Activated T-helper 2 cell treated with anti-CD3 and anti-CD28 coated beads, Interferon-gamma antibody, Interleukin-2, Interleukin-4, amounts not matched to agents 10 μg/mL and 5 μg/mL and 100 μg/mL, durations not matched to agents 14 hours and 24 hours and 36 hours (primary cell): ENCODE results near the gene CXCL3. TPM values are rescaled to one million over a fixed set of nuclear protein-coding genes. Genes with fewer than 3 reads are reported as not detected.
"Not testable (repeated sequence)": the region's sequence is repeated elsewhere in the genome, so short reads cannot be mapped to it uniquely, and the experiment has no call there.

ENCODE experiments used
- DNase-seq: peaks from one replicate; pipeline ENCODE4 v3.0.0; 2021; ENCODE audit warnings: low spot score
- H3K27ac Mint-ChIP-seq: one replicate; pipeline ENCODE4 v1.8.0; 2021; ENCODE audit warnings: mixed read lengths
- H3K27me3 Mint-ChIP-seq: one replicate; pipeline ENCODE4 v1.8.0; 2021; ENCODE audit warnings: low read depth, mixed read lengths
- H3K36me3 Mint-ChIP-seq: one replicate; pipeline ENCODE4 v1.8.0; 2021; ENCODE audit warnings: low read depth, mixed read lengths
- H3K4me1 Mint-ChIP-seq: one replicate; pipeline ENCODE4 v1.8.0; 2021; ENCODE audit warnings: low read depth, mixed read lengths
- H3K4me3 Mint-ChIP-seq: one replicate; pipeline ENCODE4 v1.8.0; 2021; ENCODE audit warnings: low read depth, mild to moderate bottlenecking, moderate library complexity, mixed read lengths
- H3K9me3 Mint-ChIP-seq: one replicate; pipeline ENCODE4 v1.8.0; 2021; ENCODE audit warnings: mixed read lengths
- intact Hi-C: fragments of 100-400 bp; cut with micrococcal nuclease; formaldehyde crosslinking; loops from one replicate; pipeline ENCODE4 v1.15.1; 2023
- total RNA-seq: library from RNA; stranded (reverse); gene quantifications from 2 replicates; pipeline ENCODE4 v1.2.3, GENCODE V29; 2022

Gene CXCL3
- 0.14 TPM in 1 of 2 replicates, not detected in the other for total RNA-seq

DNA sequence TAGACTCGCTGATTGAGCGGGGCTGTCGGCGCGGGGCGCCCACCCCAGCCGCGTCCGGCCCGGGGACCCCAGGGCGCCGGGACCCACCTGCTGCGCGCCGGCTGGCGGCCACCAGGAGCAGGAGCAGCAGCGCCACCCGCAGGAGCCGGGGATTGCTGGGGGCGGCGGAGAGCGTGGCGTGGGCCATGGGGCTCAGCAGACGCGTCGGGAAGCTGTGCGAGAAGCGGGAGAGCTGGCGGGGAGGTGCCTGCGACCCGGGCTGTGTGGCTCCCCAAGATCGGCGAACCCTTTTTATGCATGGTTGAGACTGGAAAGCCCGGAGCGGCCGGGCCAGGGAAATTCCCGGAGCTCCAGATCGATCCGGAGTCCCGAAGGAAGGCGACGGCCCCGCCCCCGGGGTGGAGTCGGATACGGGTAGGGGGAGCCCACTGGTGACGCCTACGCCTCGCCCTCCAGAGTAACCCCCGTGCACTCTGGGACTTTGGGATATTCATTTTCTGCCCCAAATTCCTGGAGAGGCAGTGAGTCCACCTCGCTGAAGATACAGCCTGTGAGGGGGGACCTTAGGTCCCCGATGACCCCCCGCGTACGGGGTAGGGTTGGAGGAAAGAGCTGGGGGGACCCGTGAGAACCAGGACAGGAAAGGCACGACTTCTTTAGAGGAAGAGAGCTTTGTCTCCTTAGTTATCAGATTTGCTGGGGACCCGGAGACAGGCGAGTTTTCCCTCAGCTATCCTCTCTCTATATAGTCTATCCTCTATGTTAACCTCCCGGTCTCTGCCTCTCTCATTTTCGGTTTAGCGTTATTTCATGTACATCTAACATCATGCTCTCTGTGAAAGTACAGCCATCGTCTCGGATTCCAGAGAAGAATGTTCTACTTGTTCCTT, at the start of gene CXCL3:
TSS of gene CXCL3 (minus strand) at position 265 of the 890 bp plus-strand sequence. CDS start at position 187, 78 bp downstream.
- Mint-ChIP-seq H3K36me3 (no peaks in the 10 kb centered on the region), H3K4me3 (peak within 1 kb of the TSS; percentile 77), H3K27ac (no peak within 1 kb of the TSS), H3K27me3 (peaks cover 48% of the 10 kb centered on the region), H3K4me1 (peaks cover 6% of the 10 kb centered on the region), H3K9me3 (no peaks in the 10 kb centered on the region)
- intact Hi-C loops, result no loop called here
- DNase-seq, result no peak

DNA sequence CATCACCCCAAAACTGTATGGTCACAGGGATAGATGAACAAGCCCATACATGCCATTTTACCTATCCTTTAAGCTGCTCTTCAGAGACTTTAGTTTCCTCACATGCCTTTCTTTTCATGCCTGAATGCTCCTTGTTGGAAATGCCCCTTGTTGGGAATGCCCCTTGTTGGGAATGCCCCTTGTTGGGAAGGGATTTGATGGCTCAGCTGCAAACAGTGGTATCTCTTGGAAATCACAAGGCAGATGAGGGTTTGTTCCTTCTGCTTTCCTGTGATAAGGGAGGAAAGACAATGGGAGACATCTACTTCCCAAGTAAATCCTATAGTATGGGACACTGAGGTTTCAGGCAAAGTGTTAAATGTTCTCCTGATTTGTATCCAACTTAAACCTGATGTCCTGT, 49.0 kb upstream of the CXCL3 start:
- no peaks in the 10 kb centered on the region for H3K9me3 Mint-ChIP-seq
- no peak overlapping the region for H3K4me3 Mint-ChIP-seq
- H3K4me1 Mint-ChIP-seq, result no peaks in the 10 kb centered on the region
- no peak for DNase-seq
- no peaks in the 10 kb centered on the region for H3K36me3 Mint-ChIP-seq
- H3K27ac Mint-ChIP-seq, result no peak overlapping the region
- intact Hi-C loops, result no loop called here
- H3K27me3 Mint-ChIP-seq, result peaks cover 6% of the 10 kb centered on the region

- peaks cover 10% of the 10 kb centered on the region for H3K27me3 Mint-ChIP-seq
- no peak overlapping the region for H3K4me3 Mint-ChIP-seq
- no peak for DNase-seq
- no peaks in the 10 kb centered on the region for H3K4me1 Mint-ChIP-seq
- no peaks in the 10 kb centered on the region for H3K36me3 Mint-ChIP-seq
- intact Hi-C loops, result no loop called here
- no peaks in the 10 kb centered on the region for H3K9me3 Mint-ChIP-seq
- no peak overlapping the region for H3K27ac Mint-ChIP-seq
These were observed 47.2 kb upstream of the CXCL3 start for GRCh38 chr4:74085669-74086068.

DNA sequence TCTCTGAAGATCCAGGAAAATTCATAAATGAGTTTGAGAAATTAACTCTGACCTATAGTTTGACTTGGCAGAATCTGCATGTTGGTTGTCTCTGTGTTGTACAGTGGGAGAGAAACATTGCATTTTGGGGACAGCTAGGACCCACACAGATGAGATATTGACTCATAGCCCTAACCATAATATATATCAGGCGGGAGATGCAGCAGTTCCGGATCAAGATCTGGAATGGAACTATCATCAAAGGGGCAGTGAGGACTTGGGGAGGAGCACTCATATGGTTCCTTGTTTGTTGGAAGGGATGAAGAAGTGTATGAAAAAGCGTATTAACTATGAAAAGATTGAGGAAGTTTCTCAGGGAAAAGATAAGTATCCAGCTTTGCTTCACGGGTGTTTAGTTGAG, 46.5 kb upstream of the CXCL3 start:
- peaks cover 10% of the 10 kb centered on the region for H3K27me3 Mint-ChIP-seq
- H3K27ac Mint-ChIP-seq, result no peak overlapping the region
- intact Hi-C loops, result no loop called here
- no peaks in the 10 kb centered on the region for H3K36me3 Mint-ChIP-seq
- no peak for DNase-seq
- no peaks in the 10 kb centered on the region for H3K4me1 Mint-ChIP-seq
- H3K9me3 Mint-ChIP-seq, result no peaks in the 10 kb centered on the region
- no peak overlapping the region for H3K4me3 Mint-ChIP-seq

DNA sequence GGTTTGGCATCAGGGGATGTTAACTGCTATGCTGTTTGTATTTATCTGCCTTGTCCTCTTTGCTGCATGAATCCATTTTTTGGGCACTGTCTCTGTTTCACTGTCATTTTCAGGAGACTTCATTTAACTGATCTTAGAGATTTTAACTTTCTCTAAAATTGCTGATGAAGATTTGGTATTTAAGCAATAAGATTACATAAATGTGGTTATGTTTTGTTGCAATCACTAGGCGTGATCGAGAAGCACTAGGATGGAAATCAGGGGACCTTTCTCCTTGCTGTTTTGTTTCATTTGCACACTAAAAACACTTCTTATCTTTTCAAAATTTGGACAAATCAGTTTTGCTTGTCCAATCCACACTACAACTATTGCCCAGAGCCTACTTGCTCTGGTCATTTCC, 45.1 kb upstream of the CXCL3 start:
- H3K4me1 Mint-ChIP-seq, result no peaks in the 10 kb centered on the region
- no peaks in the 10 kb centered on the region for H3K36me3 Mint-ChIP-seq
- H3K27ac Mint-ChIP-seq, result no peak overlapping the region

GRCh38 chr4:74081035-74081434, 42.5 kb upstream of the CXCL3 start:
- H3K4me1 Mint-ChIP-seq, result no peaks in the 10 kb centered on the region
- H3K36me3 Mint-ChIP-seq, result no peaks in the 10 kb centered on the region
- H3K27ac Mint-ChIP-seq, result no peak overlapping the region
- peaks cover 10% of the 10 kb centered on the region for H3K27me3 Mint-ChIP-seq
- intact Hi-C loops, result no loop called here
- H3K9me3 Mint-ChIP-seq, result no peaks in the 10 kb centered on the region
- no peak for DNase-seq
- H3K4me3 Mint-ChIP-seq, result no peak overlapping the region

More for the DNA sequence above, 45.1 kb upstream of the CXCL3 start:
- DNase-seq, result no peak
- intact Hi-C loops, result no loop called here
- no peak overlapping the region for H3K4me3 Mint-ChIP-seq
- peaks cover 10% of the 10 kb centered on the region for H3K27me3 Mint-ChIP-seq
- no peaks in the 10 kb centered on the region for H3K9me3 Mint-ChIP-seq

DNA sequence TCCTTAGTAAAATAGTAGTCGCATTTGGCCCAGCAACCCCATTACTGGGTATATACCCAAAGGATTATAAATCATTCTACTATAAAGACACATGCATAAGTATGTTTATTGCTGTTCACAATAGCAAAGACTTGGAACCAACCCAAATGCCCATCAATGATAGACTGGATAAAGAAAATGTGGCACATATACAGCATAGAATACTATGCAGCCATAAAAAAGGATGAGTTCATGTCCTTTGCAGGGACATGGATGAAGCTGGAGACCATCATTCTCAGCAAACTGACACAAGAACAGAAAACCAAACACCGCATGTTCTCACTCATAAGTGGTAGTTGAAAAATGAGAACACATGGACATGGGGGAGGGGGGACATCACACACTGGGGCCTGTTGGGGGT, 41.9 kb upstream of the CXCL3 start:
- H3K4me3 Mint-ChIP-seq, intact Hi-C loops, DNase-seq, H3K9me3 Mint-ChIP-seq, H3K27ac Mint-ChIP-seq, H3K36me3 Mint-ChIP-seq, H3K4me1 Mint-ChIP-seq: not testable (repeated sequence)
- H3K27me3 Mint-ChIP-seq, result peaks cover 10% of the 10 kb centered on the region

DNA sequence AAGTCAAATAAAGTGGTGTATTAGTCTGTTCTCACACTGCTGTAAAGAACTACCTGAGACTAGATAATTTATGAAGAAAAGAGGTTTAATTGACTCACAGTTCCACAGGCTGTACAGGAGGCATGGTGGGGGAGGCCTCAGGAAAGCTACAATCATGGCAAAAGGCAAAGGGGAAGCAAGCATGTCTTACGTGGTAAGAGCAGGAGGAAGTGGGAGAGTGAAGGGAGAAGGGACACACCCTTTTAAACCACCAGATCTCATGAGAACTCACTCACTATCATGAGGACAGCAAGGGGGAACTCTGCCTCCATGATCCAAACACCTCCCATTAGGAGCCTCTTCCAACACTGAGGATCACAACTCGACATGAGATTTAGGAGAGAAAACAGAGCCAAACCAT, 40.5 kb upstream of the CXCL3 start:
- H3K27ac Mint-ChIP-seq, H3K9me3 Mint-ChIP-seq, intact Hi-C loops, H3K4me3 Mint-ChIP-seq, DNase-seq, H3K36me3 Mint-ChIP-seq, H3K27me3 Mint-ChIP-seq, H3K4me1 Mint-ChIP-seq: not testable (repeated sequence)

GRCh38 chr4:74073358-74073757, 34.9 kb upstream of the CXCL3 start:
- Mint-ChIP-seq H3K27ac (no peak overlapping the region), H3K36me3 (no peaks in the 10 kb centered on the region), H3K27me3 (no peaks in the 10 kb centered on the region), H3K4me3 (no peak overlapping the region), H3K4me1 (no peaks in the 10 kb centered on the region), H3K9me3 (no peaks in the 10 kb centered on the region)
- DNase-seq, result no peak
- intact Hi-C loops, result no loop called here

GRCh38 chr4:74072739-74073138, 34.2 kb upstream of the CXCL3 start:
- Mint-ChIP-seq H3K36me3 (no peaks in the 10 kb centered on the region), H3K4me3 (no peak overlapping the region), H3K4me1 (no peaks in the 10 kb centered on the region), H3K9me3 (no peaks in the 10 kb centered on the region), H3K27ac (no peak overlapping the region), H3K27me3 (no peaks in the 10 kb centered on the region)
- intact Hi-C loops, result no loop called here
- no peak for DNase-seq

GRCh38 chr4:74067586-74067985, 29.1 kb upstream of the CXCL3 start:
- no peak for DNase-seq
- no peak overlapping the region for H3K4me3 Mint-ChIP-seq
- no peaks in the 10 kb centered on the region for H3K9me3 Mint-ChIP-seq
- no peaks in the 10 kb centered on the region for H3K27me3 Mint-ChIP-seq
- H3K4me1 Mint-ChIP-seq, result no peaks in the 10 kb centered on the region
- no peak overlapping the region for H3K27ac Mint-ChIP-seq
- H3K36me3 Mint-ChIP-seq, result no peaks in the 10 kb centered on the region
- intact Hi-C loops, result no loop called here

DNA sequence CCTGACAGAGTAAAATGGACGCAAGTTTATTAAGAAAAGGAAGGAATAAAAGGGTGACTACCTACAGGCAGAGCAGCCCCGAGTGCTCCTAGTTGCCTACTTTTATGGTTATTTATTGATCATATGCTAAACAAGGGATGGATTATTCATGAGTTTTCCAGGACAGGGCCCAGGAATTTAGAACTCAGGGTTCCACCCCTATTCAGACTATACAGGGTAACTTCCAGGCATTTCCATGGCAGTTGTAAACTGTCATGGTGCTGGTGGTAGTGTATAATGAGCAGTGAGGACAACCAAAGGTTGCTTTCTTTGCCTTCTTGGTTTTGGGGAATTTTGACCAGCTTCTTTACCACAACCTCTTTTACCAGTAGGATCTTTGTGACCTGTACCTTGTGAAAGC, 27.7 kb upstream of the CXCL3 start:
- intact Hi-C loops, result no loop called here
- Mint-ChIP-seq H3K4me1 (no peaks in the 10 kb centered on the region), H3K9me3 (no peaks in the 10 kb centered on the region), H3K27ac (no peak overlapping the region), H3K4me3 (no peak overlapping the region), H3K27me3 (no peaks in the 10 kb centered on the region), H3K36me3 (no peaks in the 10 kb centered on the region)
- DNase-seq, result no peak

DNA sequence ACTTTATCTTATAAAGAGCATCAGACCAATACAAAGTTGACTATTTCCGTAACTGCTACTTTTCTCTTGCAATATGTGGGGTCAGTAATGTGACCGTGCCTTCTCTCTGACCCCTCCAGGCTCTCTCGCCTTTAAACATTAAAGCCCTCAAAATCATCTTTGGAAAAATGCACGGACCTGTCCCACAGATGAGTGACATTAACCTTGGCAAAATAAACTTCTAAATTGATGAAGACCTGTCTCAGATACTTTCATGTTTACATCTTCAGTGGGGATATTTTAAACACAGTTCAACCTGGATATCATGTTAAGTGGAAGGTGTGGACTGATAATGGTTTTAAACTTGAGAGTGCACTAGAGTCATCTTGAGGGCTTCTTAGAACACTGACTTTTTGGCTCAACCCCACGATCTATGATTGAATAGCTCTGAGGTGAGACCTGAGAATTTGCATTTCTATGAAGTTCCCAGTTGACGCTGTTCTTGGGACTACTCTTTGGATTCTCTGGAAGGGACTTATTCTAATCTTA, 26.7 kb upstream of the CXCL3 start:
- no peaks in the 10 kb centered on the region for H3K9me3 Mint-ChIP-seq
- H3K27me3 Mint-ChIP-seq, result no peaks in the 10 kb centered on the region
- no peak overlapping the region for H3K4me3 Mint-ChIP-seq
- H3K27ac Mint-ChIP-seq, result no peak overlapping the region
- no peak for DNase-seq
- no peaks in the 10 kb centered on the region for H3K4me1 Mint-ChIP-seq
- no peaks in the 10 kb centered on the region for H3K36me3 Mint-ChIP-seq
- intact Hi-C loops, result no loop called here
